Spleen (tissue), 11 donors: ENCODE measurements around the gene ALX4. TPM values are rescaled to one million over a fixed set of nuclear protein-coding genes. Genes with fewer than 3 reads are reported as not detected.

Experiments
- DNase-seq: peaks from one replicate; pipeline ENCODE4 v3.0.0-alpha.2; 2020
- H3K27ac ChIP-seq, 8 donors: fragments of 200-600 bp; sonication (generic) in 7 of 8; 1 replicate in 4 of 8; 2 replicates in 4 of 8; pipeline versions ENCODE4 v1.5.0 to v1.8.0; 2016 to 2021; ENCODE audit warnings: inconsistent platforms in 4 of 8, mild to moderate bottlenecking in 4 of 8, moderate library complexity in 1 of 8
- H3K27me3 ChIP-seq, 7 donors: fragments of 200-600 bp; sonication (generic) in 6 of 7; replicated peaks in 1 of 7; 1 replicate in 4 of 7; 2 replicates in 3 of 7; pipeline versions ENCODE4 v1.5.0 to v1.8.0; 2016 to 2021; ENCODE audit warnings: inconsistent platforms in 3 of 7, mild to moderate bottlenecking in 1 of 7
- H3K36me3 ChIP-seq, 6 donors: fragments of 200-600 bp; sonication (generic) in 5 of 6; 1 replicate in 4 of 6; 2 replicates in 2 of 6; pipeline versions ENCODE4 v1.5.0 to v1.8.0; 2016 to 2021; ENCODE audit warnings: inconsistent platforms in 2 of 6
- H3K4me1 ChIP-seq, 6 donors: fragments of 200-600 bp; sonication (generic) in 5 of 6; 1 replicate in 3 of 6; 2 replicates in 3 of 6; pipeline versions ENCODE4 v1.5.0 to v1.8.0; 2016 to 2021; ENCODE audit warnings: inconsistent platforms in 3 of 6
- H3K4me3 ChIP-seq, 8 donors: fragments of 200-600 bp; sonication (generic) in 7 of 8; 1 replicate in 4 of 8; 2 replicates in 4 of 8; pipeline versions ENCODE4 v1.5.0 to v1.8.0; 2016 to 2021; ENCODE audit warnings: inconsistent platforms in 4 of 8, mild to moderate bottlenecking in 4 of 8, moderate library complexity in 2 of 8
- H3K9me3 ChIP-seq, 8 donors: fragments of 200-600 bp; sonication (generic) in 7 of 8; 1 replicate in 4 of 8; 2 replicates in 4 of 8; pipeline versions ENCODE4 v1.5.0 to v1.8.0; 2016 to 2021; ENCODE audit warnings: inconsistent platforms in 4 of 8
- CTCF ChIP-seq, 11 experiments: fragments of 200-600 bp in 7 of 11; fragments of 450-650 bp in 4 of 11; sonication (generic) in 4 of 11; IDR thresholded peaks in 8 of 11; conservative IDR thresholded peaks in 3 of 11; 1 replicate in 7 of 11; 2 replicates in 4 of 11; pipeline versions ENCODE4 v1.4.0 to v1.8.0; 2016 to 2021; ENCODE audit warnings: antibody characterized with exemption in 11 of 11, inconsistent platforms in 4 of 11, mild to moderate bottlenecking in 1 of 11
- POLR2A ChIP-seq, 3 donors: fragments of 450-650 bp; IDR thresholded peaks; one replicate each; pipeline ENCODE4 v1.5.1; 2017; ENCODE audit warnings: antibody characterized with exemption in 3 of 3, mild to moderate bottlenecking in 1 of 3
- POLR2AphosphoS5 ChIP-seq, 3 donors: sonication (generic); formaldehyde crosslinking; IDR thresholded peaks; one replicate each; pipeline ENCODE4 v1.5.1; 2017; ENCODE audit warnings: antibody characterized with exemption in 3 of 3
- WGBS, 5 donors: extraction: QIAGEN DNeasy Blood & Tissue Kit in 3 of 5; methylation state at CpG; one replicate each; pipeline versions ENCODE4 v1.1.5 to v1.1.7; 2013 to 2018; 5-methylcytosine and 5-hydroxymethylcytosine counted together
- intact Hi-C: fragments of 100-400 bp; cut with DNase I; formaldehyde crosslinking; loops from one replicate; pipeline ENCODE4 v1.15.0; 2023; ENCODE audit warnings: low total_unique reads
- polyA plus RNA-seq, 3 donors: library from polyadenylated mRNA; stranded (reverse); fragments of 200-250 nt; gene quantifications; one replicate each; pipeline ENCODE4 v1.2.1, GENCODE V29; 2013
- total RNA-seq, 7 donors: library from RNA; depleted of rRNA in 3 of 7; stranded (reverse); fragments of >200 nt in 3 of 7; fragmentation: NEBNext Ultra II Directional in 4 of 7; extraction: Animal tissue kit (Norgen Biotek cat#: 25700) in 4 of 7; gene quantifications; one replicate each; pipeline versions ENCODE4 v1.1.0 to v1.2.1, GENCODE V29; 2016 to 2021
- donor health status: healthy with polysubstance abuse.
- donor health status: DM: no; HTN: no; CAD: no; lungs with moderate emphysema.
- donor health status: DM: no; HTN: no; CAD: no.
- donor health status: Bipolar disorder and iron deficiency.
- donor health status: healthy.
- donor health status: DM: no; HTN: no; CAD: no.
- donor health status: DM: yes; HTN: yes; CAD: no.

Gene ALX4
- total and polyA plus RNA-seq, 10 donors: 0.11 TPM; not detected in 9

GRCh38 chr11:44308923-44309477 lies 939 bp downstream of the ALX4 start:
- Histone ChIP-seq H3K36me3 (no peaks in the 10 kb centered on the region), H3K27me3 (peaks cover 10 to 100% (median 93%) of the 10 kb centered on the region in 7 donors), H3K27ac (no peak overlapping the region), H3K4me1 (peaks cover 18 to 56% (median 46%) of the 10 kb centered on the region in 6 donors), H3K4me3 (peak overlapping the region in 7 of 8 donors; percentile 4 to 66 (median 28)), H3K9me3 (peaks cover 0 to 4% (median 0%) of the 10 kb centered on the region in 8 donors)
- intact Hi-C loops: no loop called here
- TF ChIP-seq POLR2A (IDR thresholded peaks at IDR 0.05) (no peak), CTCF (IDR thresholded peaks at IDR 0.05 in 8 of 11, conservative IDR thresholded peaks at IDR 0.05 in 3 of 11) (no peak), POLR2AphosphoS5 (IDR thresholded peaks at IDR 0.05) (no peak)
- no peak for DNase-seq
- 2 to 13% (median 8%) methylated on average over 24 to 57 of the region's 57 CpGs for WGBS, 5 donors

GRCh38 chr11:44308256-44308922 lies 1.6 kb downstream of the ALX4 start:
- no peak for TF ChIP-seq POLR2A (IDR thresholded peaks at IDR 0.05)
- TF ChIP-seq CTCF (IDR thresholded peaks at IDR 0.05 in 8 of 11, conservative IDR thresholded peaks at IDR 0.05 in 3 of 11): no peak
- TF ChIP-seq POLR2AphosphoS5 (IDR thresholded peaks at IDR 0.05): no peak

GRCh38 chr11:44307340-44308099 lies 2.4 kb downstream of the ALX4 start:
- Histone ChIP-seq H3K9me3 (peaks cover 0 to 3% (median 0%) of the 10 kb centered on the region in 8 donors), H3K27me3 (peaks cover 10 to 100% (median 93%) of the 10 kb centered on the region in 7 donors), H3K27ac (no peak overlapping the region), H3K4me3 (no peak overlapping the region), H3K4me1 (peaks cover 18 to 66% (median 51%) of the 10 kb centered on the region in 6 donors), H3K36me3 (no peaks in the 10 kb centered on the region)
- 86 to 91% (median 91%) methylated on average over 8 to 10 of the region's 10 CpGs for WGBS, 5 donors
- intact Hi-C loops: no loop called here
- no peak for DNase-seq
- no peak for TF ChIP-seq CTCF (IDR thresholded peaks at IDR 0.05 in 8 of 11, conservative IDR thresholded peaks at IDR 0.05 in 3 of 11)
- no peak for TF ChIP-seq POLR2AphosphoS5 (IDR thresholded peaks at IDR 0.05)
- no peak for TF ChIP-seq POLR2A (IDR thresholded peaks at IDR 0.05)

More at GRCh38 chr11:44308256-44308922, 1.6 kb downstream of the ALX4 start:
- Histone ChIP-seq H3K9me3 (peaks cover 0 to 4% (median 0%) of the 10 kb centered on the region in 8 donors), H3K4me1 (peaks cover 18 to 62% (median 50%) of the 10 kb centered on the region in 6 donors), H3K4me3 (peak overlapping the region in 1 of 8 donors; percentile 66), H3K27ac (no peak overlapping the region), H3K36me3 (no peaks in the 10 kb centered on the region), H3K27me3 (peaks cover 10 to 100% (median 93%) of the 10 kb centered on the region in 7 donors)
- intact Hi-C loops: no loop called here
- no peak for DNase-seq
- 51 to 61% (median 54%) methylated on average over 19 to 20 of the region's 20 CpGs for WGBS, 5 donors

GRCh38 chr11:44306918-44307244 lies 3.1 kb downstream of the ALX4 start:
- peaks cover 18 to 66% (median 51%) of the 10 kb centered on the region in 6 donors for H3K4me1 ChIP-seq
- H3K27ac ChIP-seq: no peak overlapping the region
- intact Hi-C loops: no loop called here
- no peaks in the 10 kb centered on the region for H3K36me3 ChIP-seq
- H3K4me3 ChIP-seq: peak overlapping the region in 1 of 8 donors; percentile 67
- DNase-seq: no peak
- WGBS, 5 donors: 49 to 70% (median 59%) methylated on average over 7 of the region's 7 CpGs
- TF ChIP-seq CTCF (IDR thresholded peaks at IDR 0.05 in 8 of 11, conservative IDR thresholded peaks at IDR 0.05 in 3 of 11) (no peak), POLR2A (IDR thresholded peaks at IDR 0.05) (no peak), POLR2AphosphoS5 (IDR thresholded peaks at IDR 0.05) (no peak)
- peaks cover 10 to 100% (median 93%) of the 10 kb centered on the region in 7 donors for H3K27me3 ChIP-seq
- no peaks in the 10 kb centered on the region for H3K9me3 ChIP-seq
